H1 (cell line): ENCODE results near the gene BLMH. TPM values are rescaled to one million over a fixed set of nuclear protein-coding genes. Genes with fewer than 3 reads are reported as not detected.

Experiments
- ASH2L ChIP-seq: fragments of 200-600, 300-600 bp; sonication (generic); IDR thresholded peaks from one replicate; pipeline ENCODE4 v1.7.1; 2017; ENCODE audit warnings: low read length
- BACH1 ChIP-seq: IDR thresholded peaks from 2 replicates; pipeline ENCODE4 v1.6.1; 2012; ENCODE audit warnings: low read length, improper control_type of control experiment
- FOSL1 ChIP-seq: IDR thresholded peaks from 2 replicates; pipeline ENCODE4 v1.6.1; 2011; ENCODE audit warnings: mild to moderate bottlenecking, low read depth, low read length, moderate library complexity; ENCODE audit not compliant: insufficient read depth
- RAD21 ChIP-seq, 2 experiments: IDR thresholded peaks in 1 of 2; conservative IDR thresholded peaks in 1 of 2; 2 replicates each; pipeline ENCODE4 v1.6.1; 2011; ENCODE audit warnings: low read depth in 2 of 2, low read length in 2 of 2, improper control_type of control experiment in 1 of 2, inconsistent platforms in 1 of 2, mild to moderate bottlenecking in 1 of 2, moderate library complexity in 1 of 2
- YY1 ChIP-seq: IDR thresholded peaks from 2 replicates; pipeline ENCODE4 v1.6.1; 2011; ENCODE audit warnings: low read depth, mild to moderate bottlenecking, low read length
- polyA plus RNA-seq, 7 experiments: library from polyadenylated mRNA; depleted of rRNA in 3 of 7; stranded (reverse) in 5 of 7; unstranded in 2 of 7; fragments of >200 nt in 5 of 7; fragments of 200-250 nt in 2 of 7; gene quantifications; 1 replicate in 5 of 7; 2 replicates in 1 of 7; 4 replicates in 1 of 7; pipeline versions ENCODE4 v1.2.1 to v1.2.3, GENCODE V29; 2011 to 2013; ENCODE audit warnings: missing spikeins in 2 of 7, mixed read lengths in 2 of 7
- total RNA-seq: library from RNA; stranded (reverse); fragmentation: NEBNext Ultra II Directional; extraction: Animal tissue kit (Norgen Biotek cat#: 25700); gene quantifications from 2 replicates; pipeline ENCODE4 v1.2.1, GENCODE V29; 2021
- TF ChIP-seq, protein P1 (sequence below), 3 experiments: IDR thresholded peaks; 1 replicate in 2 of 3; 2 replicates in 1 of 3; pipeline versions ENCODE4 v1.5.1 to v1.6.1; 2011; ENCODE audit warnings: low read length in 3 of 3, mild to moderate bottlenecking in 3 of 3, inconsistent platforms in 2 of 3, low read depth in 1 of 3, moderate library complexity in 1 of 3; ENCODE audit not compliant: insufficient read depth in 1 of 3; ENCODE audit errors: control extremely low read depth in 1 of 3
- TF ChIP-seq, protein P2 (sequence below): IDR thresholded peaks from 2 replicates; pipeline ENCODE4 v1.6.1; 2011; ENCODE audit warnings: low read depth, mild to moderate bottlenecking, low read length; ENCODE audit not compliant: insufficient read depth

The BLMH gene
- total and polyA plus RNA-seq, 2 of the 8 experiments (the other 6 are each of a cell fraction or from before 2014, with no cell fraction given): 18.2 to 74.3 TPM

- TF ChIP-seq, protein P1, sequence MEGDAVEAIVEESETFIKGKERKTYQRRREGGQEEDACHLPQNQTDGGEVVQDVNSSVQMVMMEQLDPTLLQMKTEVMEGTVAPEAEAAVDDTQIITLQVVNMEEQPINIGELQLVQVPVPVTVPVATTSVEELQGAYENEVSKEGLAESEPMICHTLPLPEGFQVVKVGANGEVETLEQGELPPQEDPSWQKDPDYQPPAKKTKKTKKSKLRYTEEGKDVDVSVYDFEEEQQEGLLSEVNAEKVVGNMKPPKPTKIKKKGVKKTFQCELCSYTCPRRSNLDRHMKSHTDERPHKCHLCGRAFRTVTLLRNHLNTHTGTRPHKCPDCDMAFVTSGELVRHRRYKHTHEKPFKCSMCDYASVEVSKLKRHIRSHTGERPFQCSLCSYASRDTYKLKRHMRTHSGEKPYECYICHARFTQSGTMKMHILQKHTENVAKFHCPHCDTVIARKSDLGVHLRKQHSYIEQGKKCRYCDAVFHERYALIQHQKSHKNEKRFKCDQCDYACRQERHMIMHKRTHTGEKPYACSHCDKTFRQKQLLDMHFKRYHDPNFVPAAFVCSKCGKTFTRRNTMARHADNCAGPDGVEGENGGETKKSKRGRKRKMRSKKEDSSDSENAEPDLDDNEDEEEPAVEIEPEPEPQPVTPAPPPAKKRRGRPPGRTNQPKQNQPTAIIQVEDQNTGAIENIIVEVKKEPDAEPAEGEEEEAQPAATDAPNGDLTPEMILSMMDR (IDR thresholded peaks at IDR 0.05; ENCODE audit: control extremely low read depth in 1 of 3, insufficient read depth in 1 of 3, low read depth in 1 of 3, low read length in 3 of 3): peak in 2 of 3 experiments; percentile 70 to 71; a peak in 3 of 4 replicates
- TF ChIP-seq, protein P2, sequence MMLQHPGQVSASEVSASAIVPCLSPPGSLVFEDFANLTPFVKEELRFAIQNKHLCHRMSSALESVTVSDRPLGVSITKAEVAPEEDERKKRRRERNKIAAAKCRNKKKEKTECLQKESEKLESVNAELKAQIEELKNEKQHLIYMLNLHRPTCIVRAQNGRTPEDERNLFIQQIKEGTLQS: 0 out of 2 replicates have a peak, but pooled peaks have one; percentile 8
- no peak for TF ChIP-seq ASH2L
- no peak for TF ChIP-seq FOSL1
- no peak for TF ChIP-seq BACH1
- peak; percentile 76 for TF ChIP-seq RAD21 (IDR thresholded peaks at IDR 0.05 in 1 of 2, conservative IDR thresholded peaks at IDR 0.05 in 1 of 2; ENCODE audit: low read depth in 2 of 2, low read length in 2 of 2)
- TF ChIP-seq YY1: peak; percentile 44; the same call in 1 of the 2 replicates
These were observed 44.8 kb upstream of the BLMH start (continued) for GRCh38 chr17:30336369-30337171.
